ENCODE measurements around the gene DCAF10.
A peak's percentile ranks its signal among the peaks of the same experiment; 100 is the strongest.
"Not testable (repeated sequence)": the region's sequence is repeated elsewhere in the genome, so short reads cannot be mapped to it uniquely, and the experiment has no call there.

The DCAF10 gene, protein sequence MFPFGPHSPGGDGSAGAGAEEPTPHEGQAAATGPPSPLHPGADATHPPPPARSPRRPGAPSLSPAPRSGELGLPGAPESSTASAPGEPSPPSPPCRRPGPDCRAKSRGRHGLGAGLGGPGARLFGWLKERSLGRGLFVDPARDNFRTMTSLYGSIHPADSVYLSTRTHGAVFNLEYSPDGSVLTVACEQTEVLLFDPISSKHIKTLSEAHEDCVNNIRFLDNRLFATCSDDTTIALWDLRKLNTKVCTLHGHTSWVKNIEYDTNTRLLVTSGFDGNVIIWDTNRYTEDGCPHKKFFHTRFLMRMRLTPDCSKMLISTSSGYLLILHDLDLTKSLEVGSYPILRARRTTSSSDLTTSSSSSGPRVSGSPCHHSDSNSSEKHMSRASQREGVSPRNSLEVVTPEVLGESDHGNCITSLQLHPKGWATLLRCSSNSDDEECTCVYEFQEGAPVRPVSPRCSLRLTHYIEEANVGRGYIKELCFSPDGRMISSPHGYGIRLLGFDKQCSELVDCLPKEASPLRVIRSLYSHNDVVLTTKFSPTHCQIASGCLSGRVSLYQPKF

DNA sequence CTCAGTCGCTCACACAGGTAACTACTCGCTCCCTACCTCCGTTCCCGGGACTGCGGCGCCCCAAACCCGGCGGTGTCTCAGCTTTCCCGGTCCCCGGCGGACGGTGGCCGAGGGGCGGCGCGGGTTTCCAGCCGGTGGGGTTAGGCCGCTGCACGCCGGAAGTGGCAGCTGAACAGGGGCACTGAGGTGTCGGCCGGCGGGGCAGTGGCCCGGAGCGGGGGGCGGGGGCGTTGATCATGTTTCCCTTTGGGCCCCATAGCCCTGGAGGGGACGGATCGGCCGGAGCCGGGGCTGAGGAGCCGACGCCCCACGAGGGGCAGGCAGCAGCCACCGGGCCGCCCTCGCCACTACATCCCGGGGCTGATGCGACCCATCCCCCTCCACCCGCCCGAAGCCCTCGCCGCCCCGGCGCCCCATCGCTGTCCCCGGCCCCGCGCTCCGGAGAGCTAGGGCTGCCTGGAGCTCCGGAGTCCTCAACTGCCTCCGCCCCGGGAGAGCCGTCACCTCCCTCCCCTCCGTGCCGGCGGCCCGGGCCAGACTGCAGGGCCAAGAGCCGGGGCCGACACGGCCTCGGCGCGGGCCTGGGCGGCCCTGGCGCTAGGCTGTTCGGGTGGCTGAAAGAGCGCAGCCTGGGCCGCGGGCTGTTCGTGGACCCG lies at the start of gene DCAF10:
DCAF10 (plus strand) TSS at position 167 of the 656 bp plus-strand sequence; CDS start at position 237, 70 bp downstream.
- Mint-ChIP-seq H3K4me3 (peak within 1 kb of the TSS; percentile 91), H3K27ac (peak within 1 kb of the TSS; percentile 90), H3K36me3 (peaks cover 3% of the 10 kb centered on the region), H3K27me3 (no peaks in the 10 kb centered on the region), H3K4me1 (peaks cover 54% of the 10 kb centered on the region), H3K9me3 (no peaks in the 10 kb centered on the region)

GRCh38 chr9:37751186-37751585 lies 49.4 kb upstream of the DCAF10 start:
- Mint-ChIP-seq H3K4me3 (no peak overlapping the region), H3K27ac (no peak overlapping the region), H3K36me3 (peaks cover 4% of the 10 kb centered on the region), H3K4me1 (peaks cover 28% of the 10 kb centered on the region), H3K9me3 (no peaks in the 10 kb centered on the region), H3K27me3 (no peaks in the 10 kb centered on the region)

DNA sequence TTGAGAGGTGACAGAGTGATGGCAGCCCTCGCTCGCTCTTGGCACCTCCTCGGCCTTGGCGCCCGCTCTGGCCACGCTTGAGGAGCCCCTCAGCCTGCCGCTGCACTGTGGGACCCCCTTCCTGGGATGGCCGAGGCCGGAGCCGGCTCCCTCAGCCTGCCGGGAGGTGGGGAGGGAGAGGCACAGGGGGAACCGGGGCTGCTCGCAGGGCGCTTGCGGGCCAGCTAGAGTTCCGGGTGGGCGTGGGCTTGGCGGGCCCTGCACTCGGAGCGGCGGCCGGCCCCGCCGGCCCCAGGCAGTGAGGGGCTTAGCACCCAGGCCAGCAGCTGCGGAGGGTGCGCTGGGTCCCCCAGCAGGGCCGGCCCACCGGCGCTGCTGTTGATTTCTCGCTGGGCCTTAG lies 48.9 kb upstream of the DCAF10 start:
- not testable (repeated sequence) for H3K36me3 Mint-ChIP-seq, H3K27ac Mint-ChIP-seq, H3K4me3 Mint-ChIP-seq, H3K27me3 Mint-ChIP-seq, H3K9me3 Mint-ChIP-seq
- peaks cover 30% of the 10 kb centered on the region for H3K4me1 Mint-ChIP-seq

DNA sequence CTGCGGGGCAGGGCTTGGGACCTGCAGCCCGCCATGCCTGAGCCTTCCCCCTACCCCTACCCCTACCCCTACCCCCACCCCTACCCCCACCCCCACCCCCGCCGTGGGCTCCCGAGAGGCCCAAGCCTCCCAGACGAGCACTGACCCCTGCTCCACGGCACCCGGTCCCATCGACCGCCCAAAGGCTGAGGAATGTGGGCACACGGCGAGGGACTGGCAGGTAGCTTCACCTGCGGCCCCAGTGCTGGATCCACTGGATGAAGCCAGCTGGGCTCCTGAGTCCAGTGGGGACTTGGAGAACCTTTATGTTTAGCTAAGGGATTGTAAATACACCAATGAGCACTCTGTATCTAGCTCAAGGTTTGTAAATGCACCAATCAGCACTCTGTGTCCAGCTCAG lies 48.5 kb upstream of the DCAF10 start:
- H3K36me3 Mint-ChIP-seq, H3K27me3 Mint-ChIP-seq, H3K4me3 Mint-ChIP-seq, H3K9me3 Mint-ChIP-seq, H3K27ac Mint-ChIP-seq: not testable (repeated sequence)
- peaks cover 31% of the 10 kb centered on the region for H3K4me1 Mint-ChIP-seq

DNA sequence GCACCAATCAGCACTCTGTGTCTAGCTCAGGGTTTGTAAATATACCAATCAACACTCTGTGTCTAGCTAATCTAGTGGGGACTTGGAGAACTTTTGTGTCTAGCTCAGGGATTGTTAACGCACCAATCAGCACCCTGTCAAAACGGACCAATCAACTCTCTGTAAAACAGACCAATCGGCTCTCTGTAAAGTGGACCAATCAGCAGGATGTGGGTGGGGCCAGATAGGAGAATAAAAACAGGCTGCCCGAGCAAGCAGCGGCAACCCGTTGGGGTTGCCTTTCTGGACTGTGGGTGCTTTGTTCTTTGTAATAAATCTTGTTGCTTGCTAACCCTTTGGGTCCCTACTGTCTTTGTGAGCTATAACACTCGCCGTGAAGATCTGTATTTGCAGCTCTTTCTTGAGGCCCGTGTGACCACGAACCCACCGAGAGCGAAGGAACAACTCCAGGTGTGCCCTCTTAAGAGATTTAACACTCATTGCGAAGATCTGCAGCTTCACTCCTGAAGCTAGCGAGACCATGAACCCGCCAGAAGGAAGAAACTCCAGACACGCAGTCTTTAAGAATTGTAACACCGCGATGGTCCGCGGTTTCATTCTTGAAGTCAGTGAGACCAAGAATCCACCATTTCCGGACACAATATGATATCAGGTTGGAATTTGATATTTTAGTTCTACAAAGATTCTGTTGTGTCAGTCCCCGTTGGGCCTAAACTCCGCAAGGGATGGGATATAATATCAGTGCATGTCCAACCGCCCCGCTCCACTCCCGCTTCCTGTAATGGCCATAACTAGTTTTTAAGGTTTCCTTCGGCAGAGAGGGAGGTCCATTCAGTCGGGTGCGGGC lies 47.7 kb upstream of the DCAF10 start:
- peaks cover 38% of the 10 kb centered on the region for H3K4me1 Mint-ChIP-seq
- H3K36me3 Mint-ChIP-seq = peaks cover 4% of the 10 kb centered on the region

GRCh38 chr9:37753489-37754190 lies 47.0 kb upstream of the DCAF10 start, which contains the start of gene TRMT10B:
TSS of gene TRMT10B (plus strand) at chr9:37753805. CDS start at chr9:37761932, 8,127 bp downstream.
- Mint-ChIP-seq H3K27me3 (no peaks in the 10 kb centered on the region), H3K4me1 (peaks cover 43% of the 10 kb centered on the region), H3K27ac (peak within 1 kb of the TSS; percentile 93)

More for the DNA sequence above, 47.7 kb upstream of the DCAF10 start:
- Mint-ChIP-seq H3K27ac (peak overlapping the region; percentile 93), H3K4me3 (peak overlapping the region; percentile 92), H3K27me3 (no peaks in the 10 kb centered on the region), H3K9me3 (no peaks in the 10 kb centered on the region)

GRCh38 chr9:37758747-37759146 lies 41.9 kb upstream of the DCAF10 start:
- no peaks in the 10 kb centered on the region for H3K9me3 Mint-ChIP-seq
- H3K4me3 Mint-ChIP-seq = no peak overlapping the region
- H3K27me3 Mint-ChIP-seq = no peaks in the 10 kb centered on the region
- no peak overlapping the region for H3K27ac Mint-ChIP-seq
- peaks cover 42% of the 10 kb centered on the region for H3K4me1 Mint-ChIP-seq
- peaks cover 9% of the 10 kb centered on the region for H3K36me3 Mint-ChIP-seq

More at GRCh38 chr9:37753489-37754190, 47.0 kb upstream of the DCAF10 start, which contains the start of gene TRMT10B:
- H3K9me3 Mint-ChIP-seq = no peaks in the 10 kb centered on the region
- peaks cover 4% of the 10 kb centered on the region for H3K36me3 Mint-ChIP-seq
- H3K4me3 Mint-ChIP-seq = peak within 1 kb of the TSS; percentile 92

- H3K36me3 Mint-ChIP-seq = peaks cover 10% of the 10 kb centered on the region
- H3K4me3 Mint-ChIP-seq = no peak overlapping the region
- H3K4me1 Mint-ChIP-seq = peaks cover 25% of the 10 kb centered on the region
- no peaks in the 10 kb centered on the region for H3K27me3 Mint-ChIP-seq
- no peaks in the 10 kb centered on the region for H3K9me3 Mint-ChIP-seq
- H3K27ac Mint-ChIP-seq = peak overlapping the region; percentile 43
These were observed 40.0 kb upstream of the DCAF10 start for GRCh38 chr9:37760416-37761161.

DNA sequence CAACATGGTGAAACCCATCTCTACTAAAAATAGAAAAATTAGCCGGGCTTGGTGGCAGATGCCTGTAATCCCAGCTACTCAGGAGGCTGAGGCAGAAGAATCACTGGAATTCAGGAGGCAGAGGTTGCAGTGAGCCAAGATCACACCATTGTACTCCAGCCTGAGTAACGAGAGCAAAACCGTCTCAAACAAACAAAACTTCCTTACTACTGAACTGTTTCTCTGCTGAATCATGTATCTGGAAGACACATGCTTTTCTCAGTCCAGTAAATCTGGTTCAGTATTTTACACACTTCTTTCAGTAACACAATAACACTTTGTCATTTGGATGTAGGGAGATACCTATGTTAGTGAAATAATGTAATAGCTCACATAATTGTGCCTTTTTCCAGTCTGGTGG lies 39.1 kb upstream of the DCAF10 start:
- Mint-ChIP-seq H3K4me1 (peaks cover 21% of the 10 kb centered on the region), H3K36me3 (peaks cover 8% of the 10 kb centered on the region), H3K27me3 (no peaks in the 10 kb centered on the region), H3K9me3 (no peaks in the 10 kb centered on the region), H3K27ac (peak overlapping the region; percentile 15), H3K4me3 (no peak overlapping the region)

DNA sequence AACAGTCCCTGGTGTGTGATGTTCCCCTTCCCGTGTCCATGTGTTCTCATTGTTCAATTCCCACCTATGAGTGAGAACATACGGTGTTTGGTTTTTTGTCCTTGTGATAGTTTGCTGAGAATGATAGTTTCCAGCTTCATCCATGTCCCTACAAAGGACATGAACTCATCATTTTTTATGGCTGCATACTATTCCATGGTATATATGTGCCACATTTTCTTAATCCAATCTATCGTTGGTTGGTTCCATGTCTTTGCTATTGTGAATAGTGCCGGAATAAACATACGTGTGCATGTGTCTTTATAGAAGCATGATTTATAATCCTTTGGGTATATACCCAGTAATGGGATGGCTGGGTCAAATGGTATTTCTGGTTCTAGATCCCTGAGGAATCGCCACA lies 35.3 kb upstream of the DCAF10 start:
- H3K27ac Mint-ChIP-seq, H3K27me3 Mint-ChIP-seq, H3K4me1 Mint-ChIP-seq, H3K9me3 Mint-ChIP-seq, H3K4me3 Mint-ChIP-seq, H3K36me3 Mint-ChIP-seq: not testable (repeated sequence)

GRCh38 chr9:37769306-37769705 lies 31.3 kb upstream of the DCAF10 start:
- Mint-ChIP-seq H3K9me3 (no peaks in the 10 kb centered on the region), H3K27ac (no peak overlapping the region), H3K4me3 (no peak overlapping the region)

DNA sequence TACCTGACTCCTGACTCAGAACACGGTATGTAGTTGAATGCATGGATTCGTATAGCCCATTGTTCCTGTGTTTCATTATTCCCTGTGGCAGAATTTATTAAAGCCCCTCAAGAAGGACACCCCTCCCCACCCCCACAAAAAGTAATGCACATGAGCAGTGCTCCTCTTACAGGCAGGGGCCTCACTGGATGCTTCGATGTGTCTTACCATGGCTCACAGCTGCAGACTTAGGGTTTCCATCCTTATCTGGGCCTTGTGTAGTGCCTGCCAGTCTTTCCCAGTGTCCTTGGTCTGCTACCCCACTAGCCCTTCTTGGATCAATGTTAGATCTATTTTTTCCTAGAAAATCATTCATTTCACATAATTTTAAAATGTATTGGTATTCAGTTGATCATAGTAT lies 30.6 kb upstream of the DCAF10 start:
- Mint-ChIP-seq H3K9me3 (no peaks in the 10 kb centered on the region), H3K27me3 (no peaks in the 10 kb centered on the region), H3K27ac (no peak overlapping the region), H3K4me1 (peaks cover 7% of the 10 kb centered on the region), H3K4me3 (no peak overlapping the region), H3K36me3 (peaks cover 5% of the 10 kb centered on the region)

More at GRCh38 chr9:37769306-37769705, 31.3 kb upstream of the DCAF10 start:
- Mint-ChIP-seq H3K4me1 (peaks cover 7% of the 10 kb centered on the region), H3K27me3 (no peaks in the 10 kb centered on the region), H3K36me3 (peaks cover 7% of the 10 kb centered on the region)

GRCh38 chr9:37775216-37775919 lies 25.2 kb upstream of the DCAF10 start:
- Mint-ChIP-seq H3K9me3 (no peaks in the 10 kb centered on the region), H3K27ac (no peak overlapping the region), H3K4me1 (peaks cover 5% of the 10 kb centered on the region), H3K4me3 (no peak overlapping the region), H3K27me3 (no peaks in the 10 kb centered on the region), H3K36me3 (peaks cover 16% of the 10 kb centered on the region)

DNA sequence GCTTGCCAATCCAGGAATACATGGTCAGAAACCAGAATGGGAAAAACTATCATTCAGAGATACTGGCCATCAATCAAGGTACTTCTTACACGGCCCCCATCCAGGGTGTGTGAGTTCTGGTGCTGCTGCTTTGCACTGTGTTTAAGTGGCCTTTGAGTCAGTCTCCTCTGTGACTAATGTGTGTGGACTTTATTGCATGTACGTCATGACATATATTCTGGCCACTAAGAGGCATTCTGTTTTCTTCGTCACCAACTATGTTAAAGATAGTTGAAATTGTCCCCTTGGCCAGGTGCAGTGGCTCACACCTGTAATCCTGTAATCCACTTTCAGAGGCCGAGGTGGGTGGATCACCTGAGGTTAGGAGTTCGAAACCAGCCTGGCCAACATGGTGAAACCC lies 24.3 kb upstream of the DCAF10 start:
- Mint-ChIP-seq H3K27me3 (no peaks in the 10 kb centered on the region), H3K4me1 (peaks cover 15% of the 10 kb centered on the region), H3K9me3 (no peaks in the 10 kb centered on the region), H3K36me3 (peaks cover 15% of the 10 kb centered on the region), H3K27ac (no peak overlapping the region), H3K4me3 (no peak overlapping the region)

All from activated naive CD4-positive, alpha-beta T cell treated with anti-CD3 and anti-CD28 coated beads, Interleukin-2, amount 50 U/mL, for 24 hours (primary cell).